GM10266 (cell line): ENCODE measurements around the gene DYSF.

ENCODE experiments used
- DNase-seq: peaks from one replicate; pipeline ENCODE4 v3.0.0; 2012; ENCODE audit errors: extremely low spot score
- TF ChIP-seq, protein P1 (sequence below): IDR thresholded peaks from 2 replicates; pipeline ENCODE4 v1.5.1; 2012; ENCODE audit warnings: mild to moderate bottlenecking, low read depth; ENCODE audit not compliant: control insufficient read depth, insufficient read depth; ENCODE audit errors: missing control alignments

Gene DYSF

DNA sequence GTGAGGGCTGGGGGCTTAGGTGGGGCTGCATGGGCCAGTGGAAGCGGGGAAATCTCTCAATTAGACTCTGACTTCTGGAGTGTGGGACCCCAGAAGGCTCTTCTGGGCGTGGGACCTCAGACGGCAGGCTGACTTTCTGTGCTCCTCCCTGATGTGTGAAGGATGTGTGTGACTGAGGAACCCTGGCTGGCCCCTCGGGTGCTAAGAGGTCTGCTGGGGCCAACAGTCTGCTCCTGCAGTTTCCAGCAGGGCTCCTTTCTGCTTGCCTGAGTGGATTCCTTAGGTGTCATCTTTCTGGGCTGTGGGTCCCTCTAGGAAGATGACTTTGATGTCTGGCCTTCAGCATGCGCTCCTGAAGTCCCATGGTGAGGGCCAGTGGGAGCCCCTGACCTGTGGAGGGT is 167.5 kb downstream of the DYSF start:
- TF ChIP-seq, protein P1, sequence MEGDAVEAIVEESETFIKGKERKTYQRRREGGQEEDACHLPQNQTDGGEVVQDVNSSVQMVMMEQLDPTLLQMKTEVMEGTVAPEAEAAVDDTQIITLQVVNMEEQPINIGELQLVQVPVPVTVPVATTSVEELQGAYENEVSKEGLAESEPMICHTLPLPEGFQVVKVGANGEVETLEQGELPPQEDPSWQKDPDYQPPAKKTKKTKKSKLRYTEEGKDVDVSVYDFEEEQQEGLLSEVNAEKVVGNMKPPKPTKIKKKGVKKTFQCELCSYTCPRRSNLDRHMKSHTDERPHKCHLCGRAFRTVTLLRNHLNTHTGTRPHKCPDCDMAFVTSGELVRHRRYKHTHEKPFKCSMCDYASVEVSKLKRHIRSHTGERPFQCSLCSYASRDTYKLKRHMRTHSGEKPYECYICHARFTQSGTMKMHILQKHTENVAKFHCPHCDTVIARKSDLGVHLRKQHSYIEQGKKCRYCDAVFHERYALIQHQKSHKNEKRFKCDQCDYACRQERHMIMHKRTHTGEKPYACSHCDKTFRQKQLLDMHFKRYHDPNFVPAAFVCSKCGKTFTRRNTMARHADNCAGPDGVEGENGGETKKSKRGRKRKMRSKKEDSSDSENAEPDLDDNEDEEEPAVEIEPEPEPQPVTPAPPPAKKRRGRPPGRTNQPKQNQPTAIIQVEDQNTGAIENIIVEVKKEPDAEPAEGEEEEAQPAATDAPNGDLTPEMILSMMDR = no peak
- DNase-seq = no peak

- TF ChIP-seq, protein P1 = no peak
- no peak for DNase-seq
These were observed 175.9 kb downstream of the DYSF start for GRCh38 chr2:71629273-71629672.

GRCh38 chr2:71629771-71630453 is 176.6 kb downstream of the DYSF start:
- DNase-seq = no peak
- TF ChIP-seq, protein P1 = no peak

- DNase-seq = no peak
- TF ChIP-seq, protein P1 = no peak
These were observed 177.3 kb downstream of the DYSF start for GRCh38 chr2:71630454-71631328.

DNA sequence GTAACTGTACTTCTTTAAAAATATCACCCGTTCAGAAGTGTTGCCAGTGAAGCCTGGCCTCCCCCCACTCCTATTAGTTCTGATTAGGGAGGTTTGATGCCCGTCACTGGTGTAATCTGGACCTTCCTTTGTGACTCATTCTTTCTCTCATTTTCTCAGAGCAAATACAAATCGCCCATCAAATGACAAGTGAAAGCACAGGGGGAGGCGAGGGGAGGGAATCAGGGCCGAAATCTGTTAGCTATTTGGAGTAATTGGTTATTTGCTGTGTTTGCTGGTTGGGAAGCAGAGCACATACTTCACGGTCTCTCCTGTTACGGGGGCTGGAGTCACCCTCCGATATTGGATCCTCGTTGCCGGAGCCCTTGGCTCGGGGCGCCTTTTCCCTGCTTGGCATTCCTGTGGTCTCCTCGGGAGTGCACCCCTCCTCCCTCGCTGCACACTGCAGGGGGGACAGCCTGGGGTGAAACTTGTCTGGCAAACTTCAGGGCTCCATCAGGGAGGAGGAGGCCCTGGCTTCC is 178.1 kb downstream of the DYSF start:
- TF ChIP-seq, protein P1 = no peak
- no peak for DNase-seq

DNA sequence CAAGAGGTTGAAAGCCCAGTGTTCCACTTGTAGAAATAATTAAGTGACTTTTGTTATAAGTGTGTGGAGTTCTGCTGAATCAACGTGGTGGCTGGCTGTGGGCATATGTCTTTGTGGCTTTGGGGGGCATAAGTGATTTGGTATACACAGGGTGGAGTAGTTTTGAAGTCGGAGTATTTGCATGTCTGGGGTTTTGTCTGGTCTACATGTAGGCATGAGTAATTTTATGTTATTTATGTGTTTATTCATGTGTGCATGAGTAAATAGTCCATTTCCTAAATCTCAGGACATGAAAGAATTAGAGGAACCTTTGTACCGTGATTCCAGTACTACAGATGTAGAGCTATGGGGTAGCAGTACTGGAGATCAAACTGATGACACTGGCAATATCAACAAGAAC is 179.7 kb downstream of the DYSF start:
- DNase-seq = no peak

More for the DNA sequence above, 179.7 kb downstream of the DYSF start:
- TF ChIP-seq, protein P1 = no peak
